Activated B cell treated with CpG ODN at 0.5 μM for 24 hours (primary cell): ENCODE results near the gene LRG1. TPM values are rescaled to one million over a fixed set of nuclear protein-coding genes. Genes with fewer than 3 reads are reported as not detected.

Experiments
- ATAC-seq: fragments of 200-7000 bp; cut with Tn5 transposase; one replicate; pipeline ENCODE4 v1.10.0; 2021; ENCODE audit warnings: low read depth, mild to moderate bottlenecking, moderate library complexity
- CTCF ChIA-PET: fragments of 350-600 bp; sonication (Branson Sonifier 250); formaldehyde crosslinking; loops from one replicate; lab custom pipeline; 2021; ENCODE audit warnings: antibody characterized with exemption; lab: Charles Lee
- POLR2A ChIA-PET: fragments of 350-600 bp; sonication (Branson Sonifier 250); formaldehyde crosslinking; loops from one replicate; lab custom pipeline; 2021; ENCODE audit warnings: antibody characterized with exemption; lab: Charles Lee
- DNase-seq: peaks from one replicate; pipeline ENCODE4 v3.0.0; 2022
- H3K27ac Mint-ChIP-seq: one replicate; pipeline ENCODE4 v1.8.0; 2020; ENCODE audit warnings: mixed read lengths
- H3K27me3 Mint-ChIP-seq: one replicate; pipeline ENCODE4 v1.8.0; 2021; ENCODE audit warnings: mixed read lengths
- H3K36me3 Mint-ChIP-seq: one replicate; pipeline ENCODE4 v1.8.0; 2021; ENCODE audit warnings: low read depth, mixed read lengths
- H3K4me1 Mint-ChIP-seq: one replicate; pipeline ENCODE4 v1.8.0; 2021; ENCODE audit warnings: mixed read lengths
- H3K4me3 Mint-ChIP-seq: one replicate; pipeline ENCODE4 v1.8.0; 2020; ENCODE audit warnings: mild to moderate bottlenecking, mixed read lengths
- H3K9me3 Mint-ChIP-seq: one replicate; pipeline ENCODE4 v1.8.0; 2020; ENCODE audit warnings: mixed read lengths
- intact Hi-C: fragments of 100-400 bp; cut with micrococcal nuclease; formaldehyde crosslinking; loops from one replicate; pipeline ENCODE4 v1.15.1; 2024
- total RNA-seq: library from RNA; stranded (reverse); gene quantifications from 2 replicates; pipeline ENCODE4 v1.2.3, GENCODE V29; 2022
- TF ChIP-seq, protein P1 (sequence below): fragments of 200-600 bp; IDR thresholded peaks from one replicate; pipeline ENCODE4 v1.8.0; 2022; ENCODE audit warnings: antibody characterized with exemption, mild to moderate bottlenecking

Gene LRG1
- total RNA-seq, 1 donor from 2014 or later: 2.0 TPM

DNA sequence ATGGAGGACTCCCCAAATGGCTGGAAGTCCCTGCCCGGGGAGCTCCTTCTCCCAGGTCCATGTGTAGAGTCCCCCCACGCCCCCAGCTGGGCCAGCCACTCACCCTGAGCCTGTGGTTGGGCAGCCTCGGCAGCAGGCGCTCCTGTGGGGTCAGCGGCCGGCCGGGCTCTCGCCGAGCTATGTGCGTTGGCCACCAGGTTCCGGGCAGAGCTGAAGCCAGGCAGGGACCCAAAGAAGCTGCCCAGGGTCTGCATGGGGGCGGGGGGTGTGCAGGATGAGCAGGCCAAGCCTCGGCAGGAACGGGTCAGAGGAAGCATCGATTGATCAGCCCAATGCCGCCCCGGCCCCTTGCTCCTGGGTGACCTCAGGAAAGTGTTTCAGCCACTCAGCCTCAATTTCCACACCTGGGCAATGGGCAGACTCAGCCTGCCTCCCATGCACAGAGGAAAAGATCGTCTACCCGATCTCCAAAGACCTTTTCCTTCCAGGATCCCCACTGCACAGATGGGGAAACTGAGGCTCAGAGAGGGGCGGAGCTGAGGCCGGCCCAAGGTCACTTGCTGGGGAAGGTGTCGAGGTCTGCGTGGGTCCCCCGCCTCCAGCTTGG, 22.3 kb downstream of the LRG1 start:
- Mint-ChIP-seq H3K27ac (no peak overlapping the region), H3K9me3 (no peaks in the 10 kb centered on the region), H3K27me3 (peaks cover 12% of the 10 kb centered on the region), H3K36me3 (no peaks in the 10 kb centered on the region), H3K4me1 (no peaks in the 10 kb centered on the region), H3K4me3 (no peak overlapping the region)
- DNase-seq (no peak), ATAC-seq (no peak)
- ChIA-PET CTCF (interaction anchor here (1.1 kb wide), 1 partner anchor 8 kb away, joined by 3 read pairs; no protein-coding TSS in a partner anchor), POLR2A (no interaction called here)
- TF ChIP-seq, protein P1, sequence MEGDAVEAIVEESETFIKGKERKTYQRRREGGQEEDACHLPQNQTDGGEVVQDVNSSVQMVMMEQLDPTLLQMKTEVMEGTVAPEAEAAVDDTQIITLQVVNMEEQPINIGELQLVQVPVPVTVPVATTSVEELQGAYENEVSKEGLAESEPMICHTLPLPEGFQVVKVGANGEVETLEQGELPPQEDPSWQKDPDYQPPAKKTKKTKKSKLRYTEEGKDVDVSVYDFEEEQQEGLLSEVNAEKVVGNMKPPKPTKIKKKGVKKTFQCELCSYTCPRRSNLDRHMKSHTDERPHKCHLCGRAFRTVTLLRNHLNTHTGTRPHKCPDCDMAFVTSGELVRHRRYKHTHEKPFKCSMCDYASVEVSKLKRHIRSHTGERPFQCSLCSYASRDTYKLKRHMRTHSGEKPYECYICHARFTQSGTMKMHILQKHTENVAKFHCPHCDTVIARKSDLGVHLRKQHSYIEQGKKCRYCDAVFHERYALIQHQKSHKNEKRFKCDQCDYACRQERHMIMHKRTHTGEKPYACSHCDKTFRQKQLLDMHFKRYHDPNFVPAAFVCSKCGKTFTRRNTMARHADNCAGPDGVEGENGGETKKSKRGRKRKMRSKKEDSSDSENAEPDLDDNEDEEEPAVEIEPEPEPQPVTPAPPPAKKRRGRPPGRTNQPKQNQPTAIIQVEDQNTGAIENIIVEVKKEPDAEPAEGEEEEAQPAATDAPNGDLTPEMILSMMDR: no peak
- intact Hi-C loops: no loop called here

DNA sequence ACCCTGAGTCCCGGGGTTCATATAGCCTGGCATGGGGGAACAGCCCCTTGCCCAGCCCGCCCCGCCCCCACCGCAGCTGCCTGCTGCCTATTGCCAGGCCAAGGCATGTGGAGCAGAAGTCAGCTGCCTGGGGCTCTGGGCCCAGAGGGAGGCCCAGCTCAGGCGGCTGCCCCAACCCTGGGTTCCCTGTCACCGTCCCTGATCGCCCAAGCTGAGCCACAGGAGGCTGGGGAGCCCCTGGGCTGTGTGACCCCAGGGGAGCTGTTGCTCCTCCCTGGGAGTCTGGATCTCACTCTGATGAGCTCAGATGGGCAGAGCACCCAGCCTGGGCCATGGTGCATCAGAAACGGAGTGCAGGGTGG, 22.9 kb downstream of the LRG1 start:
- intact Hi-C loops: no loop called here
- Mint-ChIP-seq H3K27ac (no peak overlapping the region), H3K4me3 (no peak overlapping the region), H3K36me3 (no peaks in the 10 kb centered on the region), H3K27me3 (peaks cover 12% of the 10 kb centered on the region), H3K9me3 (no peaks in the 10 kb centered on the region), H3K4me1 (no peaks in the 10 kb centered on the region)
- TF ChIP-seq, protein P1: no peak
- DNase-seq (no peak), ATAC-seq (no peak)
- POLR2A ChIA-PET: no interaction called here
- CTCF ChIA-PET: interaction anchor here (0.8 to 1.2 kb wide), 3 partner anchors 8 to 244 kb away, joined by 3 read pairs; no protein-coding TSS in a partner anchor

DNA sequence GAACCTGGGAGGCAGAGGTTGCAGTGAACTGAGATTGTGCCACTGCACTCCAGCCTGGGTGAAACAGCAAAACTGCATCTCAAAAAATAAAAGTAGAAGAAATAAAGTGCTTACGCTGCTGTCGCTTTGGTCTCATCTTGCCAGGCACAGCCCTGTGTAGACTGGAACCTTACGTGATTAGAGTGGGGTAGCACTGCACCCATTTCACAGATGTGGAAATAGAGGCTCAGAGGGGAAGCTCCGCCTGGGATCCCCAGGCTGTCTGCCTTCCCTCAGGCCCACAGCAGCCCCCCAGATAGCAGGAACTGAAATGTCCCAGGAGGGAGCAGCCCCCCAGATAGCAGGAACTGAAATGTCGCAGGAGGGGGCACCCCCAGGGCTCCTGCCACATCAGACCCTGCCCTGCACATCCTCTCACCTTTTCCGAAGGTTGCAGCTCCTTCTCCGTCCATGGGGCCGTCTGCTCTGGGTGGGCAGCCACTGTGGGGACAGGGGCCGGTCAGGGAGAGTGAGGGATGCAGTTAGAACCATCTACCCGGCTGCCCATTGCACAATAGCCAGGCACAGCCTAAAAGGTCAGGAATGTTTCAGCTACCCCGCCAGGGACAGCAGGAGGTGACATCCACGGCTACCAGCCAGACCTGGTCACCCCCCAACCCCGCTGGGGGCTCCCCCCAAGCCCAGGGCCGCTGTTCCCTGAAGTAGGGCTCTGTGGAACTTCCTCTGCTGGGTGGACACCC, 23.5 kb downstream of the LRG1 start:
- no peaks in the 10 kb centered on the region for H3K9me3 Mint-ChIP-seq
- peaks cover 12% of the 10 kb centered on the region for H3K27me3 Mint-ChIP-seq
- CTCF ChIA-PET: interaction anchor here (0.8 to 1.2 kb wide), 3 partner anchors 9 to 244 kb away, joined by 3 read pairs; no protein-coding TSS in a partner anchor
- intact Hi-C loops: no loop called here
- no peaks in the 10 kb centered on the region for H3K4me1 Mint-ChIP-seq
- POLR2A ChIA-PET: no interaction called here
- H3K36me3 Mint-ChIP-seq: no peaks in the 10 kb centered on the region
- TF ChIP-seq, protein P1: no peak
- H3K27ac Mint-ChIP-seq: no peak overlapping the region
- no peak for ATAC-seq
- no peak for DNase-seq
- no peak overlapping the region for H3K4me3 Mint-ChIP-seq

DNA sequence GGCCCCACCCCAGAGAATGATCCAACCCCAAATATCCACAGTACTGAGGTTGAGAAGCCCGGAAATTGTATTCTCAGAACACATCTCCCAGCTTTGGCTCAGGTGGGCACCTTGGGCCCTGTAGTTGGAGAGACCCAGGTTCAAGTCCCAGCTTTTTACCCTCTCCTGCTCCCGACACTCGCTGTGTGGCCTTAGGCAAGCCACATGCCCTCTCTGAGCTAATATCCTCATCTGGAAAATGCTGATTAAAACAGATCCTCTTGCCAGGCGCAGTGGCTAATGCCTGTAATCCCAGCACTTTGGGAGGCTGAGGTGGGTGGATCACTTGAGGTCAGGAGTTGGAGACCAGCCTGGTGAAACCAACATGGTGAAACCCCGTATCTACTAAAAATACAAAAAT, 24.1 kb downstream of the LRG1 start:
- Mint-ChIP-seq H3K4me3 (no peak overlapping the region), H3K9me3 (no peaks in the 10 kb centered on the region), H3K36me3 (no peaks in the 10 kb centered on the region), H3K27ac (no peak overlapping the region), H3K4me1 (no peaks in the 10 kb centered on the region), H3K27me3 (peaks cover 9% of the 10 kb centered on the region)
- ChIA-PET CTCF (no interaction called here), POLR2A (interaction anchor here (0.6 kb wide), 1 partner anchor 160 kb away, joined by 6 read pairs; no protein-coding TSS in a partner anchor)
- TF ChIP-seq, protein P1: no peak
- intact Hi-C loops: no loop called here
- ATAC-seq: no peak
- no peak for DNase-seq

DNA sequence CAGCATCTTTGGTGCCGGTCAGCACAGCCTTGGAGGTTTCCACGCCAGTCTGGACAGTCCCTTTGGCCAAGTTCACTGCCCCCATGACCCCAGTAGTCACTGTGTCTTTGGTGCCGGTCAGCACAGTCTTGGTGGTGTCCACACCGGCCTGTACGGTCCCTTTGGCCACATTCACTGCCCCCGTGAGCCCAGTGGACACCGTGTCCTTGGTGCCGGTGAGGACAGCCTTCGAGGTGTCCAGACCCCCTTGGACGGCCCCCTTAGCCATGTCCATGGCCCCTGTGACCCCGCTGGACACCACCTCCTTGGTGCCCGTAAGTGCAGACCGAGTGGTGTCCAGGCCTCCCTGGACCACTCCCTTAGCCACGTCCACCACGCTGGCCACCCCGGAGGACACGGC, 26.6 kb downstream of the LRG1 start:
- TF ChIP-seq, protein P1: no peak
- no peaks in the 10 kb centered on the region for H3K36me3 Mint-ChIP-seq
- DNase-seq (no peak), ATAC-seq (no peak)
- H3K27me3 Mint-ChIP-seq: peaks cover 3% of the 10 kb centered on the region
- H3K27ac Mint-ChIP-seq: no peak overlapping the region
- no peaks in the 10 kb centered on the region for H3K4me1 Mint-ChIP-seq
- H3K4me3 Mint-ChIP-seq: no peak overlapping the region
- intact Hi-C loops: no loop called here
- POLR2A ChIA-PET: no interaction called here
- CTCF ChIA-PET: no interaction called here
- no peaks in the 10 kb centered on the region for H3K9me3 Mint-ChIP-seq
